Smooth muscle cell (in vitro differentiated cells): Measurements from ENCODE around the gene TRPC1. TPM values are rescaled to one million over a fixed set of nuclear protein-coding genes. Genes with fewer than 3 reads are reported as not detected.

ENCODE experiments used
- DNase-seq: peaks from one replicate; lab custom pipeline; 2025; ENCODE audit not compliant: unreplicated experiment; lab: John Stamatoyannopoulos, UW
- H2AFZ ChIP-seq: fragments of 200-600 bp; sonication (generic); 2 replicates; pipeline ENCODE4 v1.6.0; 2016; ENCODE audit warnings: antibody characterized with exemption, low read depth, mild to moderate bottlenecking
- H3F3A ChIP-seq: fragments of 200-600 bp; sonication (generic); 2 replicates; pipeline ENCODE4 v1.6.0; 2017; ENCODE audit warnings: antibody characterized with exemption, low read depth
- H3K27ac ChIP-seq: fragments of 200-600 bp; sonication (generic); 2 replicates; pipeline ENCODE4 v1.5.1; 2016; ENCODE audit warnings: low read depth, mild to moderate bottlenecking
- H3K27me3 ChIP-seq: fragments of 200-600 bp; sonication (generic); 2 replicates; pipeline ENCODE4 v1.6.1; 2016; ENCODE audit warnings: low read depth, mild to moderate bottlenecking
- H3K36me3 ChIP-seq: fragments of 200-600 bp; sonication (generic); 2 replicates; pipeline ENCODE4 v1.5.1; 2016; ENCODE audit warnings: low read depth
- H3K4me1 ChIP-seq: fragments of 200-600 bp; sonication (generic); 2 replicates; pipeline ENCODE4 v1.5.1; 2016; ENCODE audit warnings: low read depth
- H3K4me2 ChIP-seq: fragments of 200-600 bp; sonication (generic); 2 replicates; pipeline ENCODE4 v1.6.0; 2016; ENCODE audit warnings: mild to moderate bottlenecking
- H3K4me3 ChIP-seq: fragments of 200-600 bp; sonication (generic); 2 replicates; pipeline ENCODE4 v1.5.1; 2016; ENCODE audit warnings: mild to moderate bottlenecking
- H3K79me2 ChIP-seq: fragments of 200-600 bp; sonication (generic); 2 replicates; pipeline ENCODE4 v1.6.0; 2016; ENCODE audit warnings: low read depth, mild to moderate bottlenecking
- H3K9ac ChIP-seq: fragments of 200-600 bp; sonication (generic); 2 replicates; pipeline ENCODE4 v1.6.0; 2016; ENCODE audit warnings: low read depth
- H3K9me3 ChIP-seq: fragments of 200-600 bp; sonication (generic); replicated peaks from 2 replicates; pipeline ENCODE4 v1.5.1; 2016; ENCODE audit warnings: low read depth
- H4K20me1 ChIP-seq: fragments of 200-600 bp; sonication (generic); 2 replicates; pipeline ENCODE4 v1.6.0; 2016; ENCODE audit warnings: low read depth
- CTCF ChIP-seq: fragments of 200-600 bp; sonication (generic); IDR thresholded peaks from 2 replicates; pipeline ENCODE4 v1.5.1; 2017; ENCODE audit warnings: borderline replicate concordance, mild to moderate bottlenecking, antibody characterized with exemption; ENCODE audit not compliant: insufficient read depth, poor library complexity, severe bottlenecking
- WGBS: methylation state at CpG from one replicate; pipeline ENCODE4 v1.1.7; 2016; ENCODE audit warnings: low lambda C conversion rate; 5-methylcytosine and 5-hydroxymethylcytosine counted together
- polyA plus RNA-seq: library from polyadenylated mRNA; unstranded; fragments of >200 nt; fragmentation: Nextera tagmentation; extraction: Ambion mirVana; gene quantifications from 2 replicates; pipeline ENCODE4 v1.2.1, GENCODE V29; 2016
- total RNA-seq: library from RNA; depleted of rRNA; stranded (reverse); fragments of >200 nt; gene quantifications from 2 replicates; pipeline ENCODE4 v1.2.3, GENCODE V29; 2014

TRPC1 gene
- total and polyA plus RNA-seq, 2 experiments from 2014 or later: 6.2 to 36.5 TPM

- no peaks in the 10 kb centered on the region for H3K4me1 ChIP-seq
- H2AFZ ChIP-seq: no peak overlapping the region
- TF ChIP-seq CTCF: no peak
- H3K9me3 ChIP-seq: no peaks in the 10 kb centered on the region
- no peaks in the 10 kb centered on the region for H4K20me1 ChIP-seq
- H3K4me3 ChIP-seq: no peak overlapping the region
- no peak overlapping the region for H3K4me2 ChIP-seq
- no peaks in the 10 kb centered on the region for H3K27me3 ChIP-seq
- no peak for DNase-seq
- no peak overlapping the region for H3K9ac ChIP-seq
- H3K27ac ChIP-seq: no peak overlapping the region
- WGBS: 97% methylated on average over 1 of the region's 1 CpG
- H3K36me3 ChIP-seq: peaks cover 6% of the 10 kb centered on the region
- no peaks in the 10 kb centered on the region for H3F3A ChIP-seq
- no peaks in the 10 kb centered on the region for H3K79me2 ChIP-seq
These were observed 60.4 kb downstream of the TRPC1 start for GRCh38 chr3:142784228-142784627.

- H3K4me2 ChIP-seq: no peak overlapping the region
- no peak overlapping the region for H2AFZ ChIP-seq
- no peaks in the 10 kb centered on the region for H3F3A ChIP-seq
- no peak for TF ChIP-seq CTCF
- no peaks in the 10 kb centered on the region for H3K79me2 ChIP-seq
- no peaks in the 10 kb centered on the region for H3K27me3 ChIP-seq
- H3K36me3 ChIP-seq: peaks cover 6% of the 10 kb centered on the region
- WGBS: 94% methylated on average over 4 of the region's 4 CpGs
- no peak overlapping the region for H3K4me3 ChIP-seq
- peaks cover 7% of the 10 kb centered on the region for H3K4me1 ChIP-seq
- no peak overlapping the region for H3K9ac ChIP-seq
- no peak overlapping the region for H3K27ac ChIP-seq
- no peak for DNase-seq
- no peaks in the 10 kb centered on the region for H4K20me1 ChIP-seq
- no peaks in the 10 kb centered on the region for H3K9me3 ChIP-seq
These were observed 62.2 kb downstream of the TRPC1 start for GRCh38 chr3:142785996-142786395.

- H3K4me3 ChIP-seq: no peak overlapping the region
- no peak overlapping the region for H3K27ac ChIP-seq
- peaks cover 6% of the 10 kb centered on the region for H3K36me3 ChIP-seq
- no peak overlapping the region for H3K9ac ChIP-seq
- H3K9me3 ChIP-seq: no peaks in the 10 kb centered on the region
- H3K27me3 ChIP-seq: no peaks in the 10 kb centered on the region
- no peak overlapping the region for H2AFZ ChIP-seq
- no peaks in the 10 kb centered on the region for H4K20me1 ChIP-seq
- DNase-seq: no peak
- H3K4me1 ChIP-seq: peaks cover 7% of the 10 kb centered on the region
- TF ChIP-seq CTCF: no peak
- H3F3A ChIP-seq: no peaks in the 10 kb centered on the region
- no peaks in the 10 kb centered on the region for H3K79me2 ChIP-seq
- H3K4me2 ChIP-seq: no peak overlapping the region
- WGBS: 41% methylated on average over 1 of the region's 1 CpG
These were observed 63.9 kb downstream of the TRPC1 start for GRCh38 chr3:142787719-142788118.

GRCh38 chr3:142794508-142794907, 70.7 kb downstream of the TRPC1 start:
- H4K20me1 ChIP-seq: no peaks in the 10 kb centered on the region
- no peaks in the 10 kb centered on the region for H3F3A ChIP-seq
- H3K27ac ChIP-seq: no peak overlapping the region
- TF ChIP-seq CTCF: no peak
- no peak for DNase-seq
- no peak overlapping the region for H2AFZ ChIP-seq
- H3K9me3 ChIP-seq: no peaks in the 10 kb centered on the region
- H3K4me1 ChIP-seq: peaks cover 7% of the 10 kb centered on the region
- WGBS: 70% methylated on average over 4 of the region's 4 CpGs
- H3K4me2 ChIP-seq: no peak overlapping the region
- H3K27me3 ChIP-seq: no peaks in the 10 kb centered on the region
- no peaks in the 10 kb centered on the region for H3K36me3 ChIP-seq
- no peak overlapping the region for H3K4me3 ChIP-seq
- H3K79me2 ChIP-seq: no peaks in the 10 kb centered on the region
- H3K9ac ChIP-seq: no peak overlapping the region
